GM12878 (cell line): Measurements from ENCODE around the gene TMEM132D. TPM values are rescaled to one million over a fixed set of nuclear protein-coding genes. Genes with fewer than 3 reads are reported as not detected.

Experiments
- ATAC-seq: fragments of 200-7000 bp; cut with Tn5 transposase; 3 replicates; pipeline ENCODE4 v1.9.1; 2020; ENCODE audit warnings: mild to moderate bottlenecking, moderate library complexity
- BruUV-seq: library from RNA; stranded (reverse); fragments of 400-500 nt; replicated peaks from 2 replicates; lab custom pipeline; 2021; lab: Mats Ljungman, UMichigan
- CTCF ChIA-PET: fragments of 300-600 bp; sonication (Branson Sonifier 250); formaldehyde crosslinking; extraction: SDS; loops from one replicate; lab custom pipeline; 2021; ENCODE audit warnings: inconsistent platforms; lab: Yijun Ruan, JAX
- POLR2A ChIA-PET: fragments of 350-600 bp; formaldehyde crosslinking; extraction: SDS; loops from one replicate; lab custom pipeline; 2021; ENCODE audit warnings: inconsistent platforms; lab: Charles Lee
- RAD21 ChIA-PET: fragments of 300-600 bp; sonication (Branson Sonifier 250); formaldehyde crosslinking; loops from one replicate; lab custom pipeline; 2023; ENCODE audit warnings: antibody characterized with exemption; ENCODE audit not compliant: unreplicated experiment; lab: Charles Lee
- SMC1A ChIA-PET: fragments of 300-600 bp; sonication (Branson Sonifier 250); formaldehyde crosslinking; loops from one replicate; lab custom pipeline; 2023; ENCODE audit not compliant: unreplicated experiment, uncharacterized antibody; lab: Charles Lee
- DNase-seq: peaks from one replicate; pipeline ENCODE4 v3.0.0-alpha.2; 2011; ENCODE audit warnings: low read depth, low spot score
- FAIRE-seq: peaks from 3 replicates; lab custom pipeline; 2011; peaks lifted over from hg19 to GRCh38; lab: Jason Lieb, UNC
- H2AFZ ChIP-seq: 2 replicates; pipeline ENCODE4 v1.6.0; 2011; ENCODE audit warnings: low read depth, low read length, control low read depth; ENCODE audit not compliant: control insufficient read depth
- H3K27ac ChIP-seq: 2 replicates; pipeline ENCODE4 v1.5.1; 2011; ENCODE audit warnings: control low read depth; ENCODE audit not compliant: control insufficient read depth, insufficient read depth
- H3K27me3 ChIP-seq, 2 experiments: replicated peaks in 1 of 2; 2 replicates each; pipeline versions ENCODE4 v1.6.0 to v1.6.1; 2011; ENCODE audit warnings: low read length in 1 of 2; ENCODE audit not compliant: control insufficient read depth in 2 of 2, insufficient read depth in 2 of 2
- H3K36me3 ChIP-seq, 2 experiments: 2 replicates each; pipeline ENCODE4 v1.5.1; 2011; ENCODE audit warnings: low read length in 1 of 2; ENCODE audit not compliant: control insufficient read depth in 2 of 2, insufficient read depth in 2 of 2
- H3K4me1 ChIP-seq: 2 replicates; pipeline ENCODE4 v1.6.1; 2011; ENCODE audit warnings: mild to moderate bottlenecking, low read length, moderate library complexity, mixed read lengths; ENCODE audit not compliant: control insufficient read depth, insufficient read depth
- H3K4me2 ChIP-seq: 2 replicates; pipeline ENCODE4 v1.6.0; 2011; ENCODE audit warnings: control low read depth; ENCODE audit not compliant: control insufficient read depth, insufficient read depth
- H3K4me3 ChIP-seq: fragments of 200-600 bp; sonication (generic); 2 replicates; pipeline ENCODE4 v1.5.1; 2016
- H3K79me2 ChIP-seq: 2 replicates; pipeline ENCODE4 v1.6.0; 2011; ENCODE audit warnings: low read length; ENCODE audit not compliant: control insufficient read depth, insufficient read depth
- H3K9ac ChIP-seq: 2 replicates; pipeline ENCODE4 v1.8.0; 2011; ENCODE audit warnings: low read length, control low read depth, mixed read lengths; ENCODE audit not compliant: control insufficient read depth, insufficient read depth
- H3K9me3 ChIP-seq: replicated peaks from 3 replicates; pipeline ENCODE4 v1.5.1; 2011; ENCODE audit warnings: mild to moderate bottlenecking, low read length; ENCODE audit not compliant: control insufficient read depth, insufficient read depth
- H4K20me1 ChIP-seq: 2 replicates; pipeline ENCODE4 v1.6.0; 2011; ENCODE audit not compliant: control insufficient read depth, insufficient read depth
- ATF2 ChIP-seq: IDR thresholded peaks from 2 replicates; pipeline ENCODE4 v1.6.1; 2012; ENCODE audit warnings: low read length, inconsistent platforms
- BCL3 ChIP-seq: IDR thresholded peaks from 2 replicates; pipeline ENCODE4 v1.6.1; 2011; ENCODE audit warnings: borderline replicate concordance, low read depth, mild to moderate bottlenecking, moderate library complexity, low read length; ENCODE audit not compliant: insufficient read depth, poor library complexity, severe bottlenecking
- BCLAF1 ChIP-seq: fragments of 450-650 bp; IDR thresholded peaks from 2 replicates; pipeline ENCODE4 v1.6.1; 2017; ENCODE audit warnings: antibody characterized with exemption, mild to moderate bottlenecking, moderate library complexity
- BHLHE40 ChIP-seq, 2 experiments: fragments of 450-650 bp in 1 of 2; IDR thresholded peaks; 2 replicates each; pipeline ENCODE4 v1.6.1; 2011 to 2017; ENCODE audit warnings: low read depth in 2 of 2, borderline replicate concordance in 1 of 2, improper control_type of control experiment in 1 of 2, low read length in 1 of 2, mild to moderate bottlenecking in 1 of 2
- CTCF ChIP-seq, 3 experiments: IDR thresholded peaks in 2 of 3; conservative IDR thresholded peaks in 1 of 3; 2 replicates each; pipeline ENCODE4 v1.5.1; 2011; ENCODE audit warnings: low read depth in 3 of 3, low read length in 3 of 3, mild to moderate bottlenecking in 3 of 3, control low read depth in 2 of 3, moderate library complexity in 2 of 3, inconsistent platforms in 1 of 3, mixed read lengths in 1 of 3; ENCODE audit not compliant: control insufficient read depth in 2 of 3, insufficient read depth in 1 of 3; ENCODE audit errors: extremely low read depth in 1 of 3
- ETV6 ChIP-seq, 2 experiments: fragments of 450-650 bp in 1 of 2; IDR thresholded peaks in 1 of 2; conservative IDR thresholded peaks in 1 of 2; 2 replicates each; pipeline ENCODE4 v1.6.1; 2014; ENCODE audit warnings: antibody characterized with exemption in 1 of 2, borderline replicate concordance in 1 of 2, low read depth in 1 of 2, mild to moderate bottlenecking in 1 of 2, moderate library complexity in 1 of 2
- FOS ChIP-seq: IDR thresholded peaks from 3 replicates; pipeline ENCODE4 v1.6.1; 2011; ENCODE audit warnings: borderline replicate concordance; ENCODE audit not compliant: insufficient read length; ENCODE audit errors: extremely low read depth
- HDAC2 ChIP-seq: fragments of 200-600 bp; sonication (generic); IDR thresholded peaks from 2 replicates; pipeline ENCODE4 v1.6.1; 2017
- MXI1 ChIP-seq: fragments of 150-350 bp; IDR thresholded peaks from 2 replicates; pipeline ENCODE4 v1.6.1; 2011; ENCODE audit warnings: low read depth, mild to moderate bottlenecking, inconsistent platforms, low read length, improper control_type of control experiment
- NKRF ChIP-seq: fragments of 450-650 bp; conservative IDR thresholded peaks from 2 replicates; pipeline ENCODE4 v1.6.1; 2017; ENCODE audit warnings: mild to moderate bottlenecking, moderate library complexity
- RBBP5 ChIP-seq: fragments of 200-600 bp; sonication (generic); conservative IDR thresholded peaks from 2 replicates; pipeline ENCODE4 v1.6.1; 2016
- SMAD1 ChIP-seq: fragments of 450-650 bp; IDR thresholded peaks from 2 replicates; pipeline ENCODE4 v1.6.1; 2018; ENCODE audit warnings: mild to moderate bottlenecking, low read depth; ENCODE audit not compliant: partially characterized antibody
- SMAD5 ChIP-seq: IDR thresholded peaks from 2 replicates; pipeline ENCODE4 v1.6.1; 2016; ENCODE audit warnings: antibody characterized with exemption, low read depth
- WGBS: methylation state at CpG from one replicate; pipeline ENCODE4 v1.1.6; 2016; ENCODE audit warnings: low lambda C conversion rate; ENCODE audit not compliant: insufficient replicate concordance, insufficient coverage; ENCODE audit errors: missing lambda C conversion rate; 5-methylcytosine and 5-hydroxymethylcytosine counted together
- in situ Hi-C: fragments of 300-500 bp; cut with MboI; formaldehyde crosslinking; loops from 9 replicates; pipeline ENCODE4 v1.14.3; 2018; ENCODE audit warnings: mixed read lengths
- intact Hi-C: fragments of 100-400 bp; cut with micrococcal nuclease; formaldehyde crosslinking; loops from one replicate; pipeline ENCODE4 v1.14.2; 2022; ENCODE audit not compliant: unreplicated experiment
- polyA plus RNA-seq, 11 experiments: library from polyadenylated mRNA; depleted of rRNA in 4 of 11; unstranded in 6 of 11; stranded (reverse) in 5 of 11; fragments of >200 nt; fragmentation: Nextera tagmentation in 4 of 11; fragmentation: Illumina TruSeq in 1 of 11; extraction: Ambion mirVana in 4 of 11; extraction: Trizol in 1 of 11; gene quantifications; 1 replicate in 1 of 11; 2 replicates in 10 of 11; pipeline versions ENCODE4 v1.2.1 to v1.2.3, GENCODE V29; 2011 to 2016; ENCODE audit warnings: inconsistent platforms in 2 of 11, missing spikeins in 2 of 11, low read depth in 1 of 11
- total RNA-seq, 4 experiments: library from RNA; depleted of rRNA in 3 of 4; stranded (reverse); fragments of >200 nt in 3 of 4; fragmentation: Illumina TruSeq in 1 of 4; extraction: Trizol in 1 of 4; gene quantifications; 2 replicates each; pipeline versions ENCODE4 v1.2.1 to v1.2.3, GENCODE V29; 2013 to 2021

The TMEM132D gene
- total and polyA plus RNA-seq, 10 of the 15 experiments (the other 5 are each of a cell fraction or from before 2014, with no cell fraction given) = under 0.01 to 0.12 (median 0.02) TPM; not detected in 3

- Histone ChIP-seq H4K20me1 (no peaks in the 10 kb centered on the region), H3K36me3 (no peaks in the 10 kb centered on the region)
- SMC1A ChIA-PET = no interaction called here
- no peak for TF ChIP-seq RBBP5
- no peak for TF ChIP-seq HDAC2
- TF ChIP-seq BHLHE40 (IDR thresholded peaks at IDR 0.05; ENCODE audit: borderline replicate concordance in 1 of 2, low read depth in 2 of 2, low read length in 1 of 2) = no peak
- TF ChIP-seq BCLAF1 = no peak
- TF ChIP-seq CTCF (IDR thresholded peaks at IDR 0.05 in 2 of 3, conservative IDR thresholded peaks at IDR 0.05 in 1 of 3; ENCODE audit: control insufficient read depth in 2 of 3, extremely low read depth in 1 of 3, insufficient read depth in 1 of 3, low read depth in 3 of 3, low read length in 3 of 3) = no peak
- TF ChIP-seq ETV6 (conservative IDR thresholded peaks at IDR 0.05 in 1 of 2, IDR thresholded peaks at IDR 0.05 in 1 of 2; ENCODE audit: borderline replicate concordance in 1 of 2, low read depth in 1 of 2) = no peak
- no peak for TF ChIP-seq MXI1
- TF ChIP-seq NKRF = no peak
- TF ChIP-seq SMAD5 = no peak
- TF ChIP-seq ATF2 = no peak
- no peak for TF ChIP-seq SMAD1
- TF ChIP-seq BCL3 = no peak
- no peak for TF ChIP-seq FOS
- TF ChIP-seq, all 136 proteins: peak for 0
- RAD21 ChIA-PET = no interaction called here
- intact Hi-C loops (no loop called here), in situ Hi-C loops (no loop called here)
- POLR2A ChIA-PET = no interaction called here
- no peak for FAIRE-seq
- H3K4me2 ChIP-seq = no peak overlapping the region
- ATAC-seq = no peak
- H3K79me2 ChIP-seq = no peaks in the 10 kb centered on the region
- CTCF ChIA-PET = no interaction called here
- H3K9me3 ChIP-seq = no peaks in the 10 kb centered on the region
- no peak for DNase-seq
- 21% methylated on average over 6 of the region's 6 CpGs for WGBS
- no peak overlapping the region for H3K9ac ChIP-seq
- H3K4me3 ChIP-seq = no peak overlapping the region
- H3K4me1 ChIP-seq = no peaks in the 10 kb centered on the region
- H3K27me3 ChIP-seq = no peaks in the 10 kb centered on the region
- no peak overlapping the region for H3K27ac ChIP-seq
- H2AFZ ChIP-seq = no peak overlapping the region
- BruUV-seq = no TSS peak
Measured at GRCh38 chr12:129641926-129642325, 261.9 kb downstream of the TMEM132D start.
